HG03442 (cell line): ENCODE data around the gene TP53.
"Not testable (repeated sequence)": the region's sequence is repeated elsewhere in the genome, so short reads cannot be mapped to it uniquely, and the experiment has no call there.

Experiments
- ATAC-seq: cut with Tn5 transposase; IDR thresholded peaks from one replicate; pipeline ENCODE4 v1.9.1; 2021; ENCODE audit warnings: mild to moderate bottlenecking, moderate library complexity; ENCODE audit not compliant: unreplicated experiment

TP53 gene

GRCh38 chr17:7677388-7678067 lies 9.8 kb downstream of the TP53 start:
- no peak for ATAC-seq

GRCh38 chr17:7676533-7676932 lies 10.8 kb downstream of the TP53 start:
- no peak for ATAC-seq

GRCh38 chr17:7674934-7675333 lies 12.4 kb downstream of the TP53 start:
- ATAC-seq, result no peak

GRCh38 chr17:7673239-7673638 lies 14.1 kb downstream of the TP53 start:
- ATAC-seq, result no peak

- no peak for ATAC-seq
Observed at GRCh38 chr17:7668482-7668881, 18.8 kb downstream of the TP53 start.

GRCh38 chr17:7667656-7668406 lies 19.5 kb downstream of the TP53 start:
- ATAC-seq, result no peak

- no peak for ATAC-seq
Observed at GRCh38 chr17:7656958-7657609, 30.2 kb downstream of the TP53 start.

- ATAC-seq, result no peak
Observed at GRCh38 chr17:7655541-7655840, 31.8 kb downstream of the TP53 start.

GRCh38 chr17:7654832-7655540 lies 32.3 kb downstream of the TP53 start:
- no peak for ATAC-seq

- no peak for ATAC-seq
Observed at GRCh38 chr17:7652388-7653356, 34.6 kb downstream of the TP53 start.

- ATAC-seq, result no peak
Observed at GRCh38 chr17:7651665-7652387, 35.5 kb downstream of the TP53 start.

GRCh38 chr17:7651097-7651664 lies 36.1 kb downstream of the TP53 start:
- no peak for ATAC-seq

- no peak for ATAC-seq
Observed at GRCh38 chr17:7650509-7651096, 36.7 kb downstream of the TP53 start, which contains the start of gene ATP1B2. TSS of gene ATP1B2 (plus strand) at chr17:7650926. CDS start at chr17:7651519, 593 bp downstream.

- no peak for ATAC-seq
Observed at GRCh38 chr17:7647018-7647417, 40.3 kb downstream of the TP53 start.

GRCh38 chr17:7646457-7646856 lies 40.8 kb downstream of the TP53 start:
- no peak for ATAC-seq

- ATAC-seq, result no peak
Observed at GRCh38 chr17:7644775-7645174, 42.5 kb downstream of the TP53 start.

GRCh38 chr17:7641635-7642034 lies 45.7 kb downstream of the TP53 start:
- ATAC-seq, result not testable (repeated sequence)

GRCh38 chr17:7640783-7641182 lies 46.5 kb downstream of the TP53 start:
- no peak for ATAC-seq

- no peak for ATAC-seq
Observed at GRCh38 chr17:7636163-7636562, 51.1 kb downstream of the TP53 start.
